Neural cell (in vitro differentiated cells): Measurements from ENCODE around the gene GNG4. TPM values are rescaled to one million over a fixed set of nuclear protein-coding genes. Genes with fewer than 3 reads are reported as not detected.

Source experiments
- H2AFZ ChIP-seq: fragments of 200-600, 300-800 bp; sonication (generic), shearing (Covaris generic); 2 replicates; pipeline ENCODE4 v1.6.0; 2014; ENCODE audit warnings: low read depth, mild to moderate bottlenecking, antibody characterized with exemption, low read length, moderate library complexity
- H3F3A ChIP-seq: fragments of 200-600 bp; shearing (Covaris generic); 2 replicates; pipeline ENCODE4 v1.6.1; 2016; ENCODE audit warnings: mild to moderate bottlenecking, moderate library complexity, mixed read lengths, antibody characterized with exemption, low read length; ENCODE audit not compliant: insufficient read depth, poor library complexity, severe bottlenecking
- H3K27ac ChIP-seq: fragments of 200-600, 300-800 bp; sonication (generic), shearing (Covaris generic); 2 replicates; pipeline ENCODE4 v1.5.1; 2014; ENCODE audit warnings: mild to moderate bottlenecking, low read length, moderate library complexity
- H3K27me3 ChIP-seq: fragments of 300-800, 200-600 bp; sonication (generic), shearing (Covaris generic); 2 replicates; pipeline ENCODE4 v1.6.0; 2014; ENCODE audit warnings: mild to moderate bottlenecking, low read depth, low read length, moderate library complexity; ENCODE audit not compliant: insufficient read depth
- H3K36me3 ChIP-seq: fragments of 300-800, 200-600 bp; sonication (generic), shearing (Covaris generic); 2 replicates; pipeline ENCODE4 v1.5.1; 2014; ENCODE audit warnings: mild to moderate bottlenecking, antibody characterized with exemption, low read length, moderate library complexity; ENCODE audit not compliant: insufficient read depth
- H3K4me2 ChIP-seq: fragments of 300-800, 200-600 bp; sonication (generic), shearing (Covaris generic); 2 replicates; pipeline ENCODE4 v1.6.0; 2014; ENCODE audit warnings: mild to moderate bottlenecking, low read length
- H3K4me3 ChIP-seq: fragments of 300-800, 200-600 bp; sonication (generic), shearing (Covaris generic); 2 replicates; pipeline ENCODE4 v1.5.1; 2014; ENCODE audit warnings: mild to moderate bottlenecking, low read length, moderate library complexity
- H3K79me2 ChIP-seq: fragments of 200-600 bp; shearing (Covaris generic); replicated peaks from 2 replicates; pipeline ENCODE4 v1.6.0; 2014; ENCODE audit warnings: mild to moderate bottlenecking, low read length, moderate library complexity; ENCODE audit not compliant: insufficient read depth
- H3K9ac ChIP-seq: fragments of 300-800, 200-600 bp; sonication (generic), shearing (Covaris generic); 2 replicates; pipeline ENCODE4 v1.6.1; 2016; ENCODE audit warnings: mild to moderate bottlenecking, low read length, mixed read lengths
- H3K9me2 ChIP-seq: fragments of 200-600 bp; shearing (Covaris generic); 2 replicates; pipeline ENCODE4 v1.6.1; 2016; ENCODE audit warnings: mild to moderate bottlenecking, low read length, mixed read lengths; ENCODE audit not compliant: insufficient read depth
- H3K9me3 ChIP-seq: fragments of 200-600, 300-800 bp; sonication (generic), shearing (Covaris generic); 2 replicates; pipeline ENCODE4 v1.6.1; 2016; ENCODE audit warnings: mild to moderate bottlenecking, mixed run types, low read length, moderate library complexity, mixed read lengths
- H4K20me1 ChIP-seq: fragments of 200-600 bp; shearing (Covaris generic); 2 replicates; pipeline ENCODE4 v1.6.1; 2016; ENCODE audit warnings: mild to moderate bottlenecking, mixed run types; ENCODE audit not compliant: insufficient read depth
- CTCF ChIP-seq: fragments of 450-650 bp; IDR thresholded peaks from 2 replicates; pipeline ENCODE4 v1.5.1; 2014; ENCODE audit warnings: antibody characterized with exemption, mild to moderate bottlenecking, moderate library complexity; ENCODE audit not compliant: poor library complexity, severe bottlenecking
- EP300 ChIP-seq: fragments of 450-650 bp; conservative IDR thresholded peaks from 2 replicates; pipeline ENCODE4 v1.6.1; 2014; ENCODE audit warnings: antibody characterized with exemption, mild to moderate bottlenecking, moderate library complexity; ENCODE audit not compliant: poor library complexity, severe bottlenecking
- EZH2 ChIP-seq: fragments of 200-600, 300-800 bp; shearing (Covaris generic), sonication (generic); IDR thresholded peaks from 2 replicates; pipeline ENCODE4 v1.6.1; 2014; ENCODE audit warnings: antibody characterized with exemption, low read length, borderline replicate concordance, mild to moderate bottlenecking; ENCODE audit not compliant: insufficient read depth, poor library complexity, severe bottlenecking
- MXI1 ChIP-seq: fragments of 450-650 bp; conservative IDR thresholded peaks from 2 replicates; pipeline ENCODE4 v1.6.1; 2014; ENCODE audit warnings: antibody characterized with exemption, mild to moderate bottlenecking; ENCODE audit not compliant: poor library complexity, severe bottlenecking
- POLR2AphosphoS5 ChIP-seq: IDR thresholded peaks from 2 replicates; pipeline ENCODE4 v1.6.1; 2012
- RAD21 ChIP-seq: fragments of 450-650 bp; conservative IDR thresholded peaks from 2 replicates; pipeline ENCODE4 v1.6.1; 2014; ENCODE audit warnings: antibody characterized with exemption, mild to moderate bottlenecking, moderate library complexity
- SMC3 ChIP-seq: fragments of 450-650 bp; conservative IDR thresholded peaks from 2 replicates; pipeline ENCODE4 v1.6.1; 2014; ENCODE audit warnings: antibody characterized with exemption, mild to moderate bottlenecking, moderate library complexity; ENCODE audit not compliant: poor library complexity
- TAF1 ChIP-seq: IDR thresholded peaks from 2 replicates; pipeline ENCODE4 v1.6.1; 2012; ENCODE audit warnings: low read depth
- polyA plus RNA-seq: library from polyadenylated mRNA; depleted of rRNA; stranded (reverse); fragments of >200 nt; gene quantifications from 2 replicates; pipeline ENCODE4 v1.2.3, GENCODE V29; 2014
- TF ChIP-seq, protein P1 (sequence below): IDR thresholded peaks from 2 replicates; pipeline ENCODE4 v1.6.1; 2012; ENCODE audit warnings: borderline replicate concordance

GNG4 gene
- polyA plus RNA-seq, 1 donor from 2014 or later = 63.2 TPM

- Histone ChIP-seq H3K27me3 (no peaks in the 10 kb centered on the region), H3K9me2 (no peaks in the 10 kb centered on the region), H4K20me1 (no peaks in the 10 kb centered on the region), H3K9ac (no peak overlapping the region), H3K4me3 (no peak overlapping the region), H3K79me2 (no peaks in the 10 kb centered on the region), H3K27ac (no peak overlapping the region), H3K9me3 (no peaks in the 10 kb centered on the region), H3K4me2 (no peak overlapping the region), H3K36me3 (no peaks in the 10 kb centered on the region), H2AFZ (no peak overlapping the region), H3F3A (no peaks in the 10 kb centered on the region)
- TF ChIP-seq EZH2 (no peak), EP300 (no peak), MXI1 (no peak), TAF1 (no peak), RAD21 (no peak), POLR2AphosphoS5 (no peak), CTCF (no peak), SMC3 (no peak)
- TF ChIP-seq, protein P1, sequence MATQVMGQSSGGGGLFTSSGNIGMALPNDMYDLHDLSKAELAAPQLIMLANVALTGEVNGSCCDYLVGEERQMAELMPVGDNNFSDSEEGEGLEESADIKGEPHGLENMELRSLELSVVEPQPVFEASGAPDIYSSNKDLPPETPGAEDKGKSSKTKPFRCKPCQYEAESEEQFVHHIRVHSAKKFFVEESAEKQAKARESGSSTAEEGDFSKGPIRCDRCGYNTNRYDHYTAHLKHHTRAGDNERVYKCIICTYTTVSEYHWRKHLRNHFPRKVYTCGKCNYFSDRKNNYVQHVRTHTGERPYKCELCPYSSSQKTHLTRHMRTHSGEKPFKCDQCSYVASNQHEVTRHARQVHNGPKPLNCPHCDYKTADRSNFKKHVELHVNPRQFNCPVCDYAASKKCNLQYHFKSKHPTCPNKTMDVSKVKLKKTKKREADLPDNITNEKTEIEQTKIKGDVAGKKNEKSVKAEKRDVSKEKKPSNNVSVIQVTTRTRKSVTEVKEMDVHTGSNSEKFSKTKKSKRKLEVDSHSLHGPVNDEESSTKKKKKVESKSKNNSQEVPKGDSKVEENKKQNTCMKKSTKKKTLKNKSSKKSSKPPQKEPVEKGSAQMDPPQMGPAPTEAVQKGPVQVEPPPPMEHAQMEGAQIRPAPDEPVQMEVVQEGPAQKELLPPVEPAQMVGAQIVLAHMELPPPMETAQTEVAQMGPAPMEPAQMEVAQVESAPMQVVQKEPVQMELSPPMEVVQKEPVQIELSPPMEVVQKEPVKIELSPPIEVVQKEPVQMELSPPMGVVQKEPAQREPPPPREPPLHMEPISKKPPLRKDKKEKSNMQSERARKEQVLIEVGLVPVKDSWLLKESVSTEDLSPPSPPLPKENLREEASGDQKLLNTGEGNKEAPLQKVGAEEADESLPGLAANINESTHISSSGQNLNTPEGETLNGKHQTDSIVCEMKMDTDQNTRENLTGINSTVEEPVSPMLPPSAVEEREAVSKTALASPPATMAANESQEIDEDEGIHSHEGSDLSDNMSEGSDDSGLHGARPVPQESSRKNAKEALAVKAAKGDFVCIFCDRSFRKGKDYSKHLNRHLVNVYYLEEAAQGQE = no peak
Observed at GRCh38 chr1:235563513-235564061, 86.0 kb downstream of the GNG4 start.

- no peaks in the 10 kb centered on the region for H3F3A ChIP-seq
- H3K36me3 ChIP-seq = no peaks in the 10 kb centered on the region
- TF ChIP-seq EZH2 (no peak), EP300 (no peak), TAF1 (no peak), RAD21 (no peak), POLR2AphosphoS5 (no peak), SMC3 (no peak), MXI1 (no peak), CTCF (no peak)
- TF ChIP-seq, protein P1 = no peak
- no peaks in the 10 kb centered on the region for H3K9me3 ChIP-seq
- H3K4me3 ChIP-seq = no peak overlapping the region
- no peaks in the 10 kb centered on the region for H3K27me3 ChIP-seq
- H3K9ac ChIP-seq = no peak overlapping the region
- no peak overlapping the region for H2AFZ ChIP-seq
- H4K20me1 ChIP-seq = no peaks in the 10 kb centered on the region
- no peak overlapping the region for H3K27ac ChIP-seq
- no peaks in the 10 kb centered on the region for H3K9me2 ChIP-seq
- no peak overlapping the region for H3K4me2 ChIP-seq
- H3K79me2 ChIP-seq = no peaks in the 10 kb centered on the region
Observed at GRCh38 chr1:235562589-235562988, 87.0 kb downstream of the GNG4 start.
